HFFc6 (cell line): ENCODE measurements around the gene RBM19. TPM values are rescaled to one million over a fixed set of nuclear protein-coding genes. Genes with fewer than 3 reads are reported as not detected.

Experiments
- DNase-seq: peaks from one replicate; pipeline ENCODE4 v3.0.0-alpha.2; 2018
- H3K27ac Mint-ChIP-seq: 2 replicates; pipeline ENCODE4 v1.8.0; 2020; ENCODE audit warnings: mild to moderate bottlenecking, mixed read lengths
- H3K27me3 Mint-ChIP-seq: 2 replicates; pipeline ENCODE4 v1.8.0; 2021; ENCODE audit warnings: mild to moderate bottlenecking, moderate library complexity, mixed read lengths; ENCODE audit not compliant: insufficient read depth
- H3K36me3 Mint-ChIP-seq: 2 replicates; pipeline ENCODE4 v1.8.0; 2021; ENCODE audit warnings: low read depth, mixed read lengths
- H3K4me1 Mint-ChIP-seq: 2 replicates; pipeline ENCODE4 v1.8.0; 2020; ENCODE audit warnings: low read depth, mixed read lengths
- H3K4me3 Mint-ChIP-seq: 2 replicates; pipeline ENCODE4 v1.8.0; 2020; ENCODE audit warnings: mild to moderate bottlenecking, moderate library complexity, mixed read lengths
- H3K9me3 Mint-ChIP-seq: 2 replicates; pipeline ENCODE4 v1.8.0; 2020; ENCODE audit warnings: mild to moderate bottlenecking, mixed read lengths
- long read RNA-seq: library from polyadenylated mRNA; unstranded; transcript quantifications from one replicate; pipeline ENCODE4 v2.0.0, GENCODE V29; 2019
- total RNA-seq, 6 experiments: library from RNA; stranded (reverse); fragmentation: NEBNext Ultra II Directional; extraction: Animal tissue kit (Norgen Biotek cat#: 25700); gene quantifications; 2 replicates in 1 of 6; 3 replicates in 5 of 6; pipeline ENCODE4 v1.2.3, GENCODE V29; 2021
- TF ChIP-seq, protein P1 (sequence below): fragments of 200-600 bp; sonication (generic); IDR thresholded peaks from 2 replicates; pipeline ENCODE4 v1.5.0; 2021; ENCODE audit warnings: antibody characterized with exemption, mild to moderate bottlenecking

Gene RBM19, protein sequence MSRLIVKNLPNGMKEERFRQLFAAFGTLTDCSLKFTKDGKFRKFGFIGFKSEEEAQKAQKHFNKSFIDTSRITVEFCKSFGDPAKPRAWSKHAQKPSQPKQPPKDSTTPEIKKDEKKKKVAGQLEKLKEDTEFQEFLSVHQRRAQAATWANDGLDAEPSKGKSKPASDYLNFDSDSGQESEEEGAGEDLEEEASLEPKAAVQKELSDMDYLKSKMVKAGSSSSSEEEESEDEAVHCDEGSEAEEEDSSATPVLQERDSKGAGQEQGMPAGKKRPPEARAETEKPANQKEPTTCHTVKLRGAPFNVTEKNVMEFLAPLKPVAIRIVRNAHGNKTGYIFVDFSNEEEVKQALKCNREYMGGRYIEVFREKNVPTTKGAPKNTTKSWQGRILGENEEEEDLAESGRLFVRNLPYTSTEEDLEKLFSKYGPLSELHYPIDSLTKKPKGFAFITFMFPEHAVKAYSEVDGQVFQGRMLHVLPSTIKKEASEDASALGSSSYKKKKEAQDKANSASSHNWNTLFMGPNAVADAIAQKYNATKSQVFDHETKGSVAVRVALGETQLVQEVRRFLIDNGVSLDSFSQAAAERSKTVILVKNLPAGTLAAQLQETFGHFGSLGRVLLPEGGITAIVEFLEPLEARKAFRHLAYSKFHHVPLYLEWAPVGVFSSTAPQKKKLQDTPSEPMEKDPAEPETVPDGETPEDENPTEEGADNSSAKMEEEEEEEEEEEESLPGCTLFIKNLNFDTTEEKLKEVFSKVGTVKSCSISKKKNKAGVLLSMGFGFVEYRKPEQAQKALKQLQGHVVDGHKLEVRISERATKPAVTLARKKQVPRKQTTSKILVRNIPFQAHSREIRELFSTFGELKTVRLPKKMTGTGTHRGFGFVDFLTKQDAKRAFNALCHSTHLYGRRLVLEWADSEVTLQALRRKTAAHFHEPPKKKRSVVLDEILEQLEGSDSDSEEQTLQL
- total RNA-seq: 10 to 100 TPM; 27.8 to 34.8 (median 29.8) TPM
- long read RNA-seq, full-length matches to known transcripts: 10 of 21 reads
- long read RNA-seq, partial matches to known transcripts: 9 of 21 reads
- long read RNA-seq, other reads (novel, unspliced or antisense): 2 of 21 reads

DNA sequence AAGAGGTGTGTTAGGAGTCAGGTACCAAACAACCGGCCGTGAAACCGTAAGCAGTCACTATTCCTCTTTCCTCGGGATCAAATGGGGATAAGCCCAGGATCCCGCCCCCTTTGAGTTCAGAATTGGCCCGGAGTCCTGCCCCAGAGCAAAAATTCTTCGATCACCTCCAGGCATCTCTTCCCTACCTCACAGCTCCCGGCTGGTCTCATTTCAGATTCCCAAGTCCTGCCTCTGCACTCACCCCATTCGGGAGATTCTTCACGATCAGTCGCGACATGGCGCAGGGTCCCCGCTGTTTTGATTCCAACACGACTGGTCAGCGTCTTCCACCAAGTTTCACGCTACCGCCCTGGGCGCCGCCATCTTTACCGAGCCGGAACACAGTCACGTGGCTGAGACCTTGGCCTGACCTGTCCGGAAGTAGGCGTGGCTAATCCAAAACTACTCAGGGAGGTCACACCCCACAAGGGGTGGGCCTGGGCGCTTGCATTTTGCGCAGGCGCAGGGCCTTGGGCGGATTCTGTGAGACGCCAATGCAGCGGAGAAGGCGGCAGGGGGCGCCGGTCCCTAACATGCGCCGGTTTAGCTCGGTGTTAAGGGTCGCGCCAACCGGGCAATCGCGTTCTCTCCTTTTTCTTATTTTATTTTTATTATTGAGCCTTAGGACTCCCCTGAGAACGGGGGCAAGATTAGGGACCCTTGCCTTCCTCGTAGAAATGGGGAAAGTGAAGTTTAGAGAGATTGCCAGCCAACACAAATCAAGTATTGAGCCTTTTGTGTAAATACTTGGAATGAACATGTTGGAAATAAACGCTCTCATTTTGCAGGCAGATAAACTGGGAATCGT is at the start of gene RBM19:
Gene RBM19, minus strand, starts transcription at position 375 of the 847 bp plus-strand sequence. Its CDS starts 98 bp downstream, at position 277.
- peak within 1 kb of the TSS; percentile 100 for H3K4me3 Mint-ChIP-seq
- no peaks in the 10 kb centered on the region for H3K9me3 Mint-ChIP-seq
- peaks cover 14% of the 10 kb centered on the region for H3K36me3 Mint-ChIP-seq
- TF ChIP-seq, protein P1, sequence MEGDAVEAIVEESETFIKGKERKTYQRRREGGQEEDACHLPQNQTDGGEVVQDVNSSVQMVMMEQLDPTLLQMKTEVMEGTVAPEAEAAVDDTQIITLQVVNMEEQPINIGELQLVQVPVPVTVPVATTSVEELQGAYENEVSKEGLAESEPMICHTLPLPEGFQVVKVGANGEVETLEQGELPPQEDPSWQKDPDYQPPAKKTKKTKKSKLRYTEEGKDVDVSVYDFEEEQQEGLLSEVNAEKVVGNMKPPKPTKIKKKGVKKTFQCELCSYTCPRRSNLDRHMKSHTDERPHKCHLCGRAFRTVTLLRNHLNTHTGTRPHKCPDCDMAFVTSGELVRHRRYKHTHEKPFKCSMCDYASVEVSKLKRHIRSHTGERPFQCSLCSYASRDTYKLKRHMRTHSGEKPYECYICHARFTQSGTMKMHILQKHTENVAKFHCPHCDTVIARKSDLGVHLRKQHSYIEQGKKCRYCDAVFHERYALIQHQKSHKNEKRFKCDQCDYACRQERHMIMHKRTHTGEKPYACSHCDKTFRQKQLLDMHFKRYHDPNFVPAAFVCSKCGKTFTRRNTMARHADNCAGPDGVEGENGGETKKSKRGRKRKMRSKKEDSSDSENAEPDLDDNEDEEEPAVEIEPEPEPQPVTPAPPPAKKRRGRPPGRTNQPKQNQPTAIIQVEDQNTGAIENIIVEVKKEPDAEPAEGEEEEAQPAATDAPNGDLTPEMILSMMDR: peak; percentile 92
- peaks cover 44% of the 10 kb centered on the region for H3K4me1 Mint-ChIP-seq
- DNase-seq: peak; percentile 98
- peak within 1 kb of the TSS; percentile 96 for H3K27ac Mint-ChIP-seq
- peaks cover 12% of the 10 kb centered on the region for H3K27me3 Mint-ChIP-seq

DNA sequence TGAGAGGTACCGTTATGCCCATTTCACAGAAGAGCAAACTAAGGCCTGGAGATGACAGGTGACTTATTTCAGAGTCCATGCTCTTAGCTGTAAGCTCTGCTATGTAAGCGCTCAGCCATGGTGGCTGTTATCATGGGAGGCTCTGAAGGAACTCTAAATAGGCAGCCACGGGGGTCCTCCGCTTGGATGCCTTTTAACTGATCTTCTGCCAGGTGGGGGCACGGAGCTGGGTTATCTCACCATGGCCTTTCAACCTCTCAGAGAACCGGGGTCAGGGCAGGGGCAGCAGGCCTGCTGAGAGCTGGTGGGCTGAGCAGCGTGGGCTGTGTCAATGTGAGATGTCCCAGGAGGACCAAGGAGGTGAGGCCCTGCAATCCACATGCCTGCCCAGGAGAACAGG is 49.7 kb upstream of the RBM19 start:
- H3K27ac Mint-ChIP-seq: no peak overlapping the region
- peaks cover 24% of the 10 kb centered on the region for H3K4me1 Mint-ChIP-seq
- no peaks in the 10 kb centered on the region for H3K36me3 Mint-ChIP-seq
- TF ChIP-seq, protein P1: no peak
- peaks cover 26% of the 10 kb centered on the region for H3K27me3 Mint-ChIP-seq
- H3K9me3 Mint-ChIP-seq: no peaks in the 10 kb centered on the region
- no peak overlapping the region for H3K4me3 Mint-ChIP-seq
- DNase-seq: no peak

DNA sequence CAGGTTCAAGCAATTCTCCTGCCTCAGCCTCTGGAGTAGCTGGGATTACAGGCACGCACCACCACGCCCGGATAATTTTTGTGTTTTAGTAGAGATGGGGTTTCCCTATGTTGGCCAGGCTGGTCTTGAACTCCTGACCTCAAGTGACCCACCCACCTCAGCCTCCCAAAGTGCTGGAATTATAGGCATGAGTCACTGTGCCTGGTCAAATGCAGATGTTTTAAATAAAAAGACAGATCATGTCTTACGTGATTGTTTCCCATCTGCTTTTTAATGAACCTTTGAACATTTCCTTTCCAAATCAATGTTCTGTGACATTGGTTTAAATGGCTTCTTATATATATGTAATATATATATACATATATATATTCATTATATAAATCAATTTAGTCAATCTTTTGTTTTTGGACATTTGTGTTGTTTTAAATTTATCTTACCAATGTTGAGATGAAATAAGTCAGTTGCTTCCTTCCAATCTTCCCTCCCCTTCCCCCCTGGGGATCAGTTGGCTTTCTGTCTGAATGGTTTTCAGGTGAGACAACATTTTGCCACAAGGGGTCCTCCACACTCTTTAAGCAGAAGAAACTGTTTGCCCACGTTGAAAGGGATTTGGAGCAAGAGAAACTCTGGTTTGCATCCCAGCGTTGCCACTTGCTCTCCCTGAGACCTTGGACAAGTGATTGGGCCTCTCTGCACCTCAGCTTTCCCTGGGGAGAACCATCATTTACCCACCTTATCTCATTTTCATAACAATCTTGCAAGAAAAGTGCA is 47.6 kb upstream of the RBM19 start:
- H3K27me3 Mint-ChIP-seq: peaks cover 33% of the 10 kb centered on the region
- TF ChIP-seq, protein P1: peak; percentile 80
- peaks cover 20% of the 10 kb centered on the region for H3K4me1 Mint-ChIP-seq
- no peak overlapping the region for H3K27ac Mint-ChIP-seq
- H3K36me3 Mint-ChIP-seq: no peaks in the 10 kb centered on the region
- DNase-seq: peak; percentile 56
- H3K4me3 Mint-ChIP-seq: no peak overlapping the region
- no peaks in the 10 kb centered on the region for H3K9me3 Mint-ChIP-seq

DNA sequence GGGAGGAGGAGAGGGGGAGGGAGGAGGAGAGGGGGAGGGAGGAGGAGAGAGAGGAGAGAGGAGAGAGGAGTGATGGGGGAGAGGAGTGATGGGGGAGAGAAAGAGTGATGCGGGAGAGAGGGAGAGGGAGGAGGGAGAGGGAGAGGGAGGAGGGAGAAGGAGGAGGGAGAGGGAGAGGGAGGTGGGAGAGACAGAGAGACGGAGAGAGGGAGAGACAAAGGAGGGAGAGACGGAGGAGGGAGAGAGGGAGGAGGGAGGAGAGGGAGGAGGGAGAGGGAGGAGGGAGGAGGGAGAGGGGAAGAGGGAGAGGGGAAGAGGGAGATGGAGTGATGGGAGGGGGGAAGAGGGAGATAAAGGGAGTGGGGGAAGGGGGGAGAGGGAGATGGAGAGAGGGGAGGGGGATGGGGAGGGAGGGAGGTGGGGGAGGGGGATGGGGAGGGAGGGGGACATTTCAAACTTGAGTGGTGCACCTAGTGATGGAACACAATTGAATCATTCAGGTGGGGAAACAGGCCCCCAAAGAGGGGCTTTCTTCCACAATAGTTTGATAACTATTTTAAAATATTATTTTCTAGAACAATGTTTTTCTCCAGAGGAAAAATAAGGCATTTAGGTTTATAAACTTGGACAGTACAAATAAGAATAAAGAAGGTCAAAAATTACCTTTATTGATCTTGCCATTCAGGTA is 46.8 kb upstream of the RBM19 start:
- H3K27ac Mint-ChIP-seq: no peak overlapping the region
- no peaks in the 10 kb centered on the region for H3K9me3 Mint-ChIP-seq
- H3K27me3 Mint-ChIP-seq: peaks cover 34% of the 10 kb centered on the region

More for the DNA sequence above, 46.8 kb upstream of the RBM19 start:
- Mint-ChIP-seq H3K4me1 (peaks cover 12% of the 10 kb centered on the region), H3K36me3 (no peaks in the 10 kb centered on the region), H3K4me3 (no peak overlapping the region)
- TF ChIP-seq, protein P1: no peak
- DNase-seq: no peak
